Right ventricle myocardium inferior (tissue), 1 donor: Measurements from ENCODE around the gene GTF2E1. TPM values are rescaled to one million over a fixed set of nuclear protein-coding genes. Genes with fewer than 3 reads are reported as not detected.

Source experiments
- ATAC-seq: fragments of 200-7000 bp; cut with Tn5 transposase; one replicate; pipeline ENCODE4 v1.9.1; 2020; ENCODE audit warnings: mild to moderate bottlenecking, moderate library complexity
- DNase-seq: peaks from one replicate; pipeline ENCODE4 v3.0.0; 2021; ENCODE audit errors: missing footprints
- intact Hi-C: fragments of 100-400 bp; cut with DNase I; formaldehyde crosslinking; loops from one replicate; pipeline ENCODE4 v1.11.0; 2022
- total RNA-seq: library from RNA; stranded (reverse); fragmentation: NEBNext Ultra II Directional; extraction: Animal tissue kit (Norgen Biotek cat#: 25700); gene quantifications from one replicate; pipeline ENCODE4 v1.2.1, GENCODE V29; 2021
- donor health status: DM: no; HTN: yes; CAD: no; lungs with severe emphysema.

The GTF2E1 gene
- total RNA-seq, 1 donor from 2014 or later, result 15.0 TPM

DNA sequence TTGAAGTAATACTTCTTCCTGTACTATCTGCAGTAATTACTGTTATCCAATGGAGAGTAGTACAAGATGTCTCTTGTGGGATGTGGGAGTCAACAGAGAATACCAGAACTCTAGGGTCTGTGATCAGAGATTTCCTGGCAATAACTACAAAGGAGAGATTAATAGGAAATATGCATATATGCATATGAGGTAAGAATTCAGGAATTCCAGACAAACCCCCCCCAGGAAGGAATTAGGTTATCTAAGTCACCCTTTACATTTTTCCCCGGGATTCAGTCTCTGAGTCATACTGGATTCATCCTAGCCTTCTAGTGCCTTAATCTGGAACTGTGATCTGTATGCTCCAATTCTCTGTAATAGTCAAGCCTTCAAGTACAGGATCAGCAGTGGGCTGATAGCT, 49.4 kb downstream of the GTF2E1 start:
- ATAC-seq, result no peak
- no peak for DNase-seq
- intact Hi-C loops, result no loop called here

DNA sequence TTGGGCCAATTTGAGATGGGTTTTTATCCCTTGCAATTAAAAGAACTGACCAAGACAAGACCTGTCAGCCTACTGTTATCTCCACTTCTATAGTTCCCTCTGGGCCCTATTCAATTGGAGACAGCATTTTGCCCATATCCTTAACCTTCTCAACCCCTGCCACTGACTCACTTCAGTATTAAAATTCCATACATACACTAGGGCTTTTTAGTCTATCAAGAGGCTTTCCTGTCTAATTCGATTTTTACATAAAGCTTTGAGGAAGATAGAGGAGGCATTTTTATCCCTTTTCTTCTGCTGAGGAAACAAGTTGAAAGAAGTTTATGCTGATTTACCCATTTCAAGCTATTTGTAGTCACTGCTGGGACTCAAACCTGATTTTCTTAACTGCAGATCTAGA, 51.1 kb downstream of the GTF2E1 start:
- intact Hi-C loops, result no loop called here
- DNase-seq (no peak), ATAC-seq (no peak)

DNA sequence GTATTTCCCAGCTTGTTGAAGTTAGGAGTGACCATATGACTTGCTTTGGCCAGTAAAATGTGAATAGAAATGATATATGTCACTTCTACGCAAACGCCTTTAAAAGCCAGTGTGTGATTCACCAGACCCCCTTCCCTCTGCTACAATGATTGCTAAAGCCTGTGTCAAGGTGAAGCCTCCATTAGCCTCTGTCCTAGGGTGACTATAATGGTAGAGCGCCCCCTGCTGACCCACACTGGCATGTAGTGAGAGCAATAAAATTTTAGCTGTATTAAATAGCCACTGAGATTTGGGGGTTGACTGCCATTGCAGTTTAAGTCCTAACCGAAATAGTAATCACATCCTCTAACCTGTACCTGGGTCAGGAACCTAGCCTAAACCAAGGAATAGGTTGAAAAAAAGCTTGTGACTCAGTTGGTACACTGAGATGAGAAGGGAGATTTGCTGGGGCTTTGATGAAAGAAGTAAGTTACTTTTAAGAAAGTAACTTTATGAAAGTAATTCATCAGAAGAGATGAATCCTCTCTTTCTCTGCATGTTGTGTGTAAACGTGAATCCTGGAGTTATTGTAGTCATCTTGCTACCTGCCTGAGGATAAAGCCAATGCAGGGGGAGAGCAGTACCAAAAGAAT, 52.6 kb downstream of the GTF2E1 start:
- DNase-seq (peak; percentile 82), ATAC-seq (peak; percentile 86)
- intact Hi-C loops, result loop anchor here (1.0 to 2.0 kb wide), 2 partner anchors 234 to 548 kb away; no protein-coding TSS in a partner anchor

DNA sequence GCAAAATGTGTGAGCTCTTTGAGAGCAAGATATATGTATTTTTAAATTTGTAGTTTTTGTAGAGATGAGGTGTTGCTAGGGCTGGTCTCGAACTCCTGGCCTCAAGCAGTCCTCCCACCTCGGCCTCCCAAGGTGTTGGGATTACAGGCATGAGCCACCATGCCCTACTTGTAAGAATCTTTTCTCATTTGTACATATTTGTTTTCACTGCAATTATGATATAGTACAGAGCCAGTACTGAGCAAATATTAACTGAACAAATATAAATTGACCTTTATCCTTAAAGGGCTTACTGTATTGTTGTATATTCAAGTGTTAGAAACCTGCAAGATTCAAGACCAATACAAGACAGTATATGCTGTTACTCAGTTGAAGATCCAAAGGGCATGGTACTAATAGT, 53.4 kb downstream of the GTF2E1 start:
- ATAC-seq (no peak), DNase-seq (no peak)
- intact Hi-C loops, result loop anchor here (1.0 to 2.0 kb wide), 2 partner anchors 235 to 549 kb away; no protein-coding TSS in a partner anchor

DNA sequence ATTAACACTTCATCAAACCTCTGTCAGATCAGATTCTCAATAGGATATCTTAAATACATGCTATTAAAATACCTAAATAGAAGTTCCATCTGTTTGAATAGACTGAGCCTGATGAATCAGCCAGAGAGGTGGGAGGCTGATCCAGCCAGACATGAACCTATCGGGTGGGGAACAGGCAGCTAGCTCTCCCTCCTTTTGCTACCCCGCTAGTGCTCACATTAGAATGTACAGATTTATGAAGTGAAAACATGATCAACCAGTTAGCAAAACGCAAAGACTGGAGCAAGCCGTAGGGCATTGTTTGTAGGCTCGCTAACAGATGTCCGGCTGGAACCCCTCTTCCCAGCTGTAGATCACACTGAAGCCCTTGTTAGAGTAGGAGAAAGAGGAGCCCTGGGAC, 54.4 kb downstream of the GTF2E1 start:
- intact Hi-C loops, result no loop called here
- ATAC-seq (no peak), DNase-seq (no peak)

DNA sequence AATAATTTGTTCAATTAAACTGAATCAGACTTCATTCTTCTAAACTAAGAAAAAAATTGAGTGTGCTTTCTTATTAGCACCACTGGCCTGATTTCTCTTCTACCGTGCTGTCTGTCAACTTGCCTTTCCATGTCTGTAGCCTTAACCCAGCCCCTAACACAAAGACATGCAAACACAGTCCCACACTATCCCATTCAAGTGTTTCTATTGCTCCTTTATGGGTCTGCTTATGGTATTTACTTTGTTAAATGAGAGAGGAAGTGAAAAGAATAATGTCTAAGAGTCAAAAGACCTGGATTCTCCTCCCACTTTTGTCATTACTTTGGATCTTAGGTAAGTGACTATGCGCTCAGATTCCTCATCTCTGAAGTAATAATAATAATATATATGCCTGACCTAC, 55.3 kb downstream of the GTF2E1 start:
- intact Hi-C loops, result no loop called here
- ATAC-seq, result no peak
- no peak for DNase-seq

DNA sequence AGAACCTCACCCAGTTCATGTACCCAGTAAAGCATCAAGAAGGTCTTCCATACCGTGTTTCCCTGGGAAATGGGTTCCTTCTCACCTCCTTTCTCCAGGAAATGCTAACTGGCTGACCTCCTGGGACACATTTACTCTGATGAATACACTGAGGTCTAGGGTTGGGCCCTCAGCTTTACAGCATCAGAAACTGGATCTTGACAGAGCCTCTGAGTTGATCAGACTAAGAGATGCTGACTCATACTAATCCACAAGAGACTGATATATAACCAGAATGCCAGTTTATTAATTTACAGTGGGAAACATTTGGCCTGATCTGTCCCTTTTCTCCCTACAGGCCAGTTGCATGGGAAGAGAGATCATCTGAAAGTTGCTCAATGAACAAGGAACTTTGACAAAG, 55.8 kb downstream of the GTF2E1 start:
- ATAC-seq (no peak), DNase-seq (no peak)
- intact Hi-C loops, result no loop called here

DNA sequence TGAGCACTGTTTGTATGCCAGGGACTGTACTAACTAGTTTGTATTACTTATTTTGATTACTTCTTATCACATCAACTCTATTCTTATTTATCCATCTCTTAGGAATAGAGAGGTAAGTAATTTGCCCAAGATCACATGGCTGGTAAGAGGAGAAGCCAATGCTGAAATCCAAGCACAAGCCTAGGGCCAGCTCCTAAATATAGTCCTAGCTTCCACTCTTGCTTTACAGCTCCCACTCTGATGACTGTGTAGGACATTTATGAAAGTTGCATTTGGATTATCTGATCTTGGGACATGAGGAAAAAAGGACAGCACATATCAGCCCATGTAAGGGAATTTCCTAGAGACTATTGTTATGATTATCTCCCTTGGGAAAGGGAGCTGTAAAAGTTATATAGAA, 58.1 kb downstream of the GTF2E1 start:
- DNase-seq (no peak), ATAC-seq (no peak)
- intact Hi-C loops, result no loop called here

DNA sequence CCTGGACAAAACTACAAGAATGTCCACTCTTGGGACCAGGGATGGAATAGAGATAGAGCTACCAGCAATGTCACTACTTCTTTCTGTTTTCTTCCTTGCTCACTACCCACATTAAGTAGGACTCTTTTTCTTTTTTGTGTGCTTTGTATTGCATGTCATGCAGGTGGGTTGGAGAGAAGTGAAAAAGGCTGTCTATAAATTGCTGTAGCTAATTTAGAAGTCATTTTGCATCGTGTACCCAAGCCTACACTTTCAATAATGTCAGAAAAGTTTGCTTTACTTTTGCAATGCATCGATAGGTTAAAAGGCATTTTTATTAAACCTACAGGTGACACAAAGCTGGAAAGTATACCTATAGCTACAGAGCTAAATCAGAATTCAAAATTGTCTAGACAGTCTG, 58.9 kb downstream of the GTF2E1 start:
- no peak for DNase-seq
- intact Hi-C loops, result no loop called here
- no peak for ATAC-seq

DNA sequence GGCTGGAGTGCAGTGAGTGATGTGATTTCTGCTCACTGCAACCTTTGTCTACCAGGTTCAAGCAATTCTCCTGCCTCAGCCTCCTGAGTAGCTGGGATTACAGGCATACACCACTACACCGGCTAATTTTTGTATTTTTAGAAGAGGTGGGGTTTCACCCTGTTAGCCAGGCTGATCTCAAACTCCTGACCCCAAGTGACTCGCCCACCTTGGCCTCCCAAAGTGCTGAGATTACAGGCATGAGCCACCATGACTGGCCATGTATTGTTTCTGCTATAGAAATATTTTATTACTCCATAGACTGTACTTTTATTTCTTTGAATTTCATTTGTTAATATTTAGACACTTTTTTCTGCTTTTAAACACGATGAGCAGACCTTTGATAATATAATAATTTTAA, 60.4 kb downstream of the GTF2E1 start:
- DNase-seq, result no peak
- intact Hi-C loops, result no loop called here
- ATAC-seq, result no peak

DNA sequence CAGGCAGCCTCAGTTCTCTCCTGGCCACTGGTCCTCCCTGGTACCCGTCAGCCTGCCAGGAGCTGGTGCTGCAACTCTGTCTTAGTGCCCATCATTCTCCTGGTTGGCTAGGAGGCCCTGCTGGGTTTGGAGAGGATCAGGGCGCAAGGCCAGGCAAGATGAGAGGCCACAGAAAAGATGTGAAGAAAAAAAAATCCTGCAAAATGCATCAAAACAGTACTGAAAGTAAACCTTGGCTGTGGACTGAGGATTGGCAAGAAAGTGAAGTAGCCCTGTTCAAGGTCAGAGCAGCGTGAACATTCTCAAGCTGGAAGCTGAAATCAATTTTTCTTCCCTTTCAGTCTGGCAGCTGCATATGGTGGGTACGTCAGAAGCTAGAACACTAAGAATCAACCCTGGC, 74.2 kb downstream of the GTF2E1 start:
- DNase-seq, result no peak
- intact Hi-C loops, result no loop called here

DNA sequence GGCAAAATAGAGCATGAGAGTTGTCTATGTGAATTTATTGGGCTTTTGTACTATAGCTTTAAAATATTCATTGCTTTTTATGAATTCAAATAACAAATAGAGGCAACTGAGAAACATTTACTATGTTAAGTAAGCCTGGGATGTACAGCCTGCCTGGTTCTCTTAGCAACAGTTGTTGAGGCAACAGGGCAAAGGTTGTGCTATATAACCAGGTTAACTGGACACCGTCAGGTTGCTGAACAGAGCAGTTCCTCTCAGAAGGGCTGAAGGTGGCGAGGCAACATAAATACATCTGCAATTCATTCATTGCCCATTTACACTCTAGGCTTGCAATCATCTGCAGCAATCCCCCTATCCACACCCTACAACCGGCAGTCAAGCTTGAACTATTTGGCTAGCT, 78.2 kb downstream of the GTF2E1 start:
- ATAC-seq, result no peak
- no peak for DNase-seq
- intact Hi-C loops, result no loop called here

More for the DNA sequence above, 74.2 kb downstream of the GTF2E1 start:
- ATAC-seq, result no peak

DNA sequence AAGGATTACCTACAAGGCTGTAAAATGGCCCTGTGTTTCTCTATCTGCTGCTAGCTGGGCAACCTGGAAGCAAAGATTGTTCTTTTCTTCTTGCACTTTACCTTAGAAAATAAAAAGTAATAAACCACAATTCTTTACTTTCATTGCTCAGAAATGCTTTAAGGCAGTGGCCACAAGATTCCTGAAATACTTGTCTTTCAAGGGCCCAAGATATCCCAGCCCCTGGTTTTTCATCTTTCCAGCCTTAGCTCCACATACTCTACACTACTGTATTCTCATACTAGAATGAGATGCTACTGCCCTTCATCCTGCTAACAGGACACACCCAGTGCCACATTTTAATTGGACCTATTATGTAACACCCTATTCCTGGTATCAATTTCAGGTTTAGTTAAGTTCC, 78.9 kb downstream of the GTF2E1 start:
- no peak for ATAC-seq
- intact Hi-C loops, result no loop called here
- no peak for DNase-seq

DNA sequence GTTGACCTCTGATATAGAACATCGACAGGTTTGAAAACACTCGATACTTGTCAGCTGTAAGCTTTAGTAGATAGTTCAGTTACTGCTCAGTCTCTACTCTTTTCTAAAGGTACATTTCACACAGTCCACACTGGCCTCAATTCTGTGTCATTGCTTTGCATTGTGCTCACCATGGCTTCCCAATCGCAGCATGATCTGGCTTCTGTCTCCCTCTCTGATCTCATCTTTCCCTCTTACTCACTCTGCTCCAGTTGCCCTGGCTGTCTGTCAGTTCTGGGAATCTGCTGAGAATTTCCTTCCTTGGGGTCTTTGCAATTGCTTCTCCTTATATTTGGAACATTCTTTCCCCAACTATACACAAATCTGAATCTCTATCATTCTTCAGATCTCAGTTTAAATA, 80.6 kb downstream of the GTF2E1 start:
- ATAC-seq (no peak), DNase-seq (no peak)

DNA sequence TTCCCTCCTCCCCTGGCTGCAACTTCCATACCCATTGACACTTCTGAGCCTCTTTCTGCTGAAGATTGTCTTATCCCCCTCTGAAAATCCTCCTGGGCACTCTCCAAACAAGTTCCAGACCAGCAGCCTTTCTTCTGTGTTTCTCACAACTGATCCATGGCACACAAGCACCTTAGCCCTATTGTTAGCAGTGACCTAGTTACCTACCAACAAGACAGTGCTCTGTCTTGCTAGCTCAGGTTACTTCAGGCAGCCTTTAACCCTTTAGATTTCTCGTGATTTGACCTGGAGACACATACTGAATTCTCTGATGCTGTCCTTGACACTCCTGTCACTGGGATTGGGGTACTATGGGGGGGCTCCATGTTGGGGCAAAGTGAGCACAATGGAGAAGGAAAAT, 82.1 kb downstream of the GTF2E1 start:
- intact Hi-C loops, result no loop called here
- DNase-seq, result no peak
- no peak for ATAC-seq

More for the DNA sequence above, 80.6 kb downstream of the GTF2E1 start:
- intact Hi-C loops, result no loop called here

DNA sequence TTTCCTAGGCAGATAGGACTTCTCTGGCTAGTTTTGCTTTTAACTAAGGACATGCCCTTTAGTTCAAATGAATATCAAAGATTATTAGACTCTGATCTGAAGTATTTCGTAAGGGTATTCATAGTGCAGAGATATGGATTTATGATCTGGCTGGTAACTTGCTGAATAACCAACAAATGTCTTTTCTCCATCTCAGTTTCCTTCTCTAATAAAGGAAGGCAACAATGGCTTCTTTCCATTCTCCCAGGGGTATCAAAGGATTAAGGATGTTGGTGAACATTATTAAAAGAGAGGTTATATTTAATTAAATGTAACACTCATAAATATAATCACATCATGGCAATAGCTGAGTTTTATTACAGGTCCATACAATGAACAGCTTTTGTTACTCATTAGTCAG, 86.3 kb downstream of the GTF2E1 start:
- ATAC-seq (no peak), DNase-seq (no peak)

DNA sequence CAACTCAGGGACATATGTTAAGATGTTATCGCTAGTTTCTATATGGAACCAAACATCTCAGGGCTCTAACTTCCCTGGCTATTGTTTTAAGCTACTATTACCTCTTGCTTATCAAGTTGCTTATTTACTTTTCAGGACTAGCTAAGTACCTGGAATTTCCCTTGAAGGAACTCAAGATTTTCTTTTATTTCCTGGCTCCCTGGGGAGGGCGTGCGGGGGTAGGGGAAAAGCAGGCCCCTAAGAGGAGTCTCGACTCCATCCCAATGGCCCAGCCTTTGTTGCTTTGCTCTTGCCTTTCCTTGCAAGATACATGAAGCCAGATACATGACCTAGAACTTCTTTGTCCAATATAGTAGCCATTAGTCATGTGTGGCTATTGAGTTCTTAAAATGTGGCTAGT, 88.5 kb downstream of the GTF2E1 start:
- ATAC-seq (no peak), DNase-seq (no peak)
- intact Hi-C loops, result no loop called here

More for the DNA sequence above, 86.3 kb downstream of the GTF2E1 start:
- intact Hi-C loops, result no loop called here
